ENCODE results near the gene TGDS. TPM values are rescaled to one million over a fixed set of nuclear protein-coding genes. Genes with fewer than 3 reads are reported as not detected.

The TGDS gene
- total RNA-seq, 1 experiment from 2014 or later: 4.1 TPM

- no peak for DNase-seq
- TF ChIP-seq, protein P1, sequence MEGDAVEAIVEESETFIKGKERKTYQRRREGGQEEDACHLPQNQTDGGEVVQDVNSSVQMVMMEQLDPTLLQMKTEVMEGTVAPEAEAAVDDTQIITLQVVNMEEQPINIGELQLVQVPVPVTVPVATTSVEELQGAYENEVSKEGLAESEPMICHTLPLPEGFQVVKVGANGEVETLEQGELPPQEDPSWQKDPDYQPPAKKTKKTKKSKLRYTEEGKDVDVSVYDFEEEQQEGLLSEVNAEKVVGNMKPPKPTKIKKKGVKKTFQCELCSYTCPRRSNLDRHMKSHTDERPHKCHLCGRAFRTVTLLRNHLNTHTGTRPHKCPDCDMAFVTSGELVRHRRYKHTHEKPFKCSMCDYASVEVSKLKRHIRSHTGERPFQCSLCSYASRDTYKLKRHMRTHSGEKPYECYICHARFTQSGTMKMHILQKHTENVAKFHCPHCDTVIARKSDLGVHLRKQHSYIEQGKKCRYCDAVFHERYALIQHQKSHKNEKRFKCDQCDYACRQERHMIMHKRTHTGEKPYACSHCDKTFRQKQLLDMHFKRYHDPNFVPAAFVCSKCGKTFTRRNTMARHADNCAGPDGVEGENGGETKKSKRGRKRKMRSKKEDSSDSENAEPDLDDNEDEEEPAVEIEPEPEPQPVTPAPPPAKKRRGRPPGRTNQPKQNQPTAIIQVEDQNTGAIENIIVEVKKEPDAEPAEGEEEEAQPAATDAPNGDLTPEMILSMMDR (IDR thresholded peaks at IDR 0.05; ENCODE audit: unreplicated experiment): no peak
- H3K27me3 Mint-ChIP-seq (ENCODE audit: unreplicated experiment): peaks cover 13% of the 10 kb centered on the region
- CTCF ChIA-PET: no interaction called here
- H3K4me1 Mint-ChIP-seq (ENCODE audit: low read depth, unreplicated experiment): no peaks in the 10 kb centered on the region
- H3K4me3 Mint-ChIP-seq (ENCODE audit: low read depth, unreplicated experiment): no peak overlapping the region
- no peaks in the 10 kb centered on the region for H3K36me3 Mint-ChIP-seq (ENCODE audit: insufficient read depth, unreplicated experiment)
- intact Hi-C loops (cut with micrococcal nuclease; ENCODE audit: unreplicated experiment): loop anchor here (10.0 kb wide), 1 partner anchor 108 kb away; no protein-coding TSS in a partner anchor
- no peaks in the 10 kb centered on the region for H3K9me3 Mint-ChIP-seq (ENCODE audit: low read depth, unreplicated experiment)
- no TSS peak for BruUV-seq (replicated peaks)
- no peak overlapping the region for H3K27ac Mint-ChIP-seq (ENCODE audit: unreplicated experiment)
These were observed 53.0 kb downstream of the TGDS start for GRCh38 chr13:94542917-94543316.

- no TSS peak for BruUV-seq (replicated peaks)
- no peak for DNase-seq
These were observed 58.0 kb downstream of the TGDS start for GRCh38 chr13:94537740-94538630.

GRCh38 chr13:94535775-94536174, 60.2 kb downstream of the TGDS start:
- H3K4me1 Mint-ChIP-seq (ENCODE audit: low read depth, unreplicated experiment): no peaks in the 10 kb centered on the region
- no peak overlapping the region for H3K4me3 Mint-ChIP-seq (ENCODE audit: low read depth, unreplicated experiment)
- H3K27ac Mint-ChIP-seq (ENCODE audit: unreplicated experiment): no peak overlapping the region
- peaks cover 5% of the 10 kb centered on the region for H3K27me3 Mint-ChIP-seq (ENCODE audit: unreplicated experiment)
- CTCF ChIA-PET: no interaction called here
- no peaks in the 10 kb centered on the region for H3K36me3 Mint-ChIP-seq (ENCODE audit: insufficient read depth, unreplicated experiment)
- TF ChIP-seq, protein P1 (IDR thresholded peaks at IDR 0.05; ENCODE audit: unreplicated experiment): no peak
- H3K9me3 Mint-ChIP-seq (ENCODE audit: low read depth, unreplicated experiment): no peaks in the 10 kb centered on the region
- BruUV-seq (replicated peaks): no TSS peak
- DNase-seq: no peak
- intact Hi-C loops (cut with micrococcal nuclease; ENCODE audit: unreplicated experiment): no loop called here

More at GRCh38 chr13:94537740-94538630, 58.0 kb downstream of the TGDS start:
- Mint-ChIP-seq H3K27ac (ENCODE audit: unreplicated experiment) (no peak overlapping the region), H3K27me3 (ENCODE audit: unreplicated experiment) (peaks cover 13% of the 10 kb centered on the region), H3K4me1 (ENCODE audit: low read depth, unreplicated experiment) (no peaks in the 10 kb centered on the region), H3K4me3 (ENCODE audit: low read depth, unreplicated experiment) (no peak overlapping the region), H3K9me3 (ENCODE audit: low read depth, unreplicated experiment) (no peaks in the 10 kb centered on the region), H3K36me3 (ENCODE audit: insufficient read depth, unreplicated experiment) (no peaks in the 10 kb centered on the region)
- TF ChIP-seq, protein P1 (IDR thresholded peaks at IDR 0.05; ENCODE audit: unreplicated experiment): no peak
- intact Hi-C loops (cut with micrococcal nuclease; ENCODE audit: unreplicated experiment): no loop called here
- CTCF ChIA-PET: no interaction called here

DNA sequence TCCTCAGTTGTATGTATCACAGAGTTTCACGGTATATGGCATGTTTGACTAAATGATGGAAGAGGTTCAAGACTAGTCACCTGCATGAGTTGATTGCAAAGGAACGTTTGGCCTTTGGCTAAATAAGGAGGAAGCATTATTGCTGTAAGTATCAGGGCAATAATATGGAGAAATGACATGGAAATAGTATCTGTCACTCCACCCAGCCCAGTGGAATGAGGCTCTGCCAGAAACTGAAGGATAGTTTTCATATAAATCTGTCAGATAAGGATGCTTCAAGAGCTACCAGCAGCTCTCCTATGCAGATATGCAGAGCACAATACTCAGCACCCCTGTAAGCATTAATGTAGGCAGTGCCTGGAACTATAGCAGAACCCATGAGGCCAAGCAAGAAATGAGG, 60.7 kb downstream of the TGDS start:
- Mint-ChIP-seq H3K36me3 (ENCODE audit: insufficient read depth, unreplicated experiment) (no peaks in the 10 kb centered on the region), H3K27me3 (ENCODE audit: unreplicated experiment) (no peaks in the 10 kb centered on the region), H3K27ac (ENCODE audit: unreplicated experiment) (no peak overlapping the region), H3K4me1 (ENCODE audit: low read depth, unreplicated experiment) (no peaks in the 10 kb centered on the region), H3K4me3 (ENCODE audit: low read depth, unreplicated experiment) (no peak overlapping the region), H3K9me3 (ENCODE audit: low read depth, unreplicated experiment) (no peaks in the 10 kb centered on the region)
- TF ChIP-seq, protein P1 (IDR thresholded peaks at IDR 0.05; ENCODE audit: unreplicated experiment): no peak
- intact Hi-C loops (cut with micrococcal nuclease; ENCODE audit: unreplicated experiment): no loop called here
- CTCF ChIA-PET: interaction anchor here (0.5 kb wide), 1 partner anchor 51 kb away, joined by 4 read pairs; no protein-coding TSS in a partner anchor
- BruUV-seq (replicated peaks): no TSS peak
- DNase-seq: no peak

Data from Calu3 (cell line).